Measurements from ENCODE around the gene ABCA9.

ABCA9 gene

GRCh38 chr17:69061721-69062556 is 1.2 kb upstream of the ABCA9 start:
- Histone ChIP-seq H3K36me3 (no peaks in the 10 kb centered on the region), H3K4me3 (ENCODE audit: low read depth, low read length) (no peak overlapping the region), H3K27me3 (no peaks in the 10 kb centered on the region), H3K4me1 (no peaks in the 10 kb centered on the region), H3K9me3 (no peaks in the 10 kb centered on the region)
- TF ChIP-seq CTCF (IDR thresholded peaks at IDR 0.05; ENCODE audit: low read depth, low read length) = no peak
- DNase-seq = no peak

GRCh38 chr17:69059458-69060175 is 1.1 kb downstream of the ABCA9 start:
- H3K9me3 ChIP-seq = no peaks in the 10 kb centered on the region
- no peak for DNase-seq
- no peaks in the 10 kb centered on the region for H3K4me1 ChIP-seq
- no peak for TF ChIP-seq CTCF (IDR thresholded peaks at IDR 0.05; ENCODE audit: low read depth, low read length)
- no peaks in the 10 kb centered on the region for H3K36me3 ChIP-seq
- H3K4me3 ChIP-seq (ENCODE audit: low read depth, low read length) = no peak overlapping the region
- no peaks in the 10 kb centered on the region for H3K27me3 ChIP-seq

GRCh38 chr17:69058165-69058564 is 2.6 kb downstream of the ABCA9 start:
- H3K36me3 ChIP-seq = no peaks in the 10 kb centered on the region
- H3K9me3 ChIP-seq = no peaks in the 10 kb centered on the region
- no peak for DNase-seq

GRCh38 chr17:69057280-69057679 is 3.4 kb downstream of the ABCA9 start:
- Histone ChIP-seq H3K9me3 (no peaks in the 10 kb centered on the region), H3K36me3 (no peaks in the 10 kb centered on the region), H3K4me3 (ENCODE audit: low read depth, low read length) (no peak overlapping the region), H3K4me1 (no peaks in the 10 kb centered on the region), H3K27me3 (no peaks in the 10 kb centered on the region)
- no peak for DNase-seq
- no peak for TF ChIP-seq CTCF (IDR thresholded peaks at IDR 0.05; ENCODE audit: low read depth, low read length)

More at GRCh38 chr17:69058165-69058564, 2.6 kb downstream of the ABCA9 start:
- TF ChIP-seq CTCF (IDR thresholded peaks at IDR 0.05; ENCODE audit: low read depth, low read length) = 0 out of 2 replicates have a peak, but pooled peaks have one; percentile 21
- no peaks in the 10 kb centered on the region for H3K27me3 ChIP-seq
- H3K4me3 ChIP-seq (ENCODE audit: low read depth, low read length) = no peak overlapping the region
- H3K4me1 ChIP-seq = no peaks in the 10 kb centered on the region

GRCh38 chr17:69056179-69056823 is 4.4 kb downstream of the ABCA9 start:
- Histone ChIP-seq H3K4me1 (no peaks in the 10 kb centered on the region), H3K9me3 (no peaks in the 10 kb centered on the region), H3K27me3 (no peaks in the 10 kb centered on the region), H3K36me3 (no peaks in the 10 kb centered on the region), H3K4me3 (ENCODE audit: low read depth, low read length) (no peak overlapping the region)
- TF ChIP-seq CTCF (IDR thresholded peaks at IDR 0.05; ENCODE audit: low read depth, low read length) = no peak
- DNase-seq = no peak

All from BE2C (cell line).